Endothelial cell (in vitro differentiated cells): ENCODE measurements around the gene PCLO. TPM values are rescaled to one million over a fixed set of nuclear protein-coding genes. Genes with fewer than 3 reads are reported as not detected.
A peak's percentile ranks its signal among the peaks of the same experiment; 100 is the strongest.

ENCODE experiments used
- DNase-seq: peaks from one replicate; pipeline ENCODE4 v3.0.0; 2021; ENCODE audit warnings: low spot score
- H3K27ac Mint-ChIP-seq: one replicate; pipeline ENCODE4 v1.8.0; 2021; ENCODE audit warnings: mixed read lengths, inconsistent platforms; ENCODE audit not compliant: unreplicated experiment
- H3K27me3 Mint-ChIP-seq: one replicate; pipeline ENCODE4 v1.8.0; 2021; ENCODE audit warnings: mild to moderate bottlenecking, moderate library complexity, mixed read lengths, inconsistent platforms; ENCODE audit not compliant: unreplicated experiment
- H3K36me3 Mint-ChIP-seq: one replicate; pipeline ENCODE4 v1.8.0; 2021; ENCODE audit warnings: mild to moderate bottlenecking, low read depth, mixed read lengths, inconsistent platforms; ENCODE audit not compliant: unreplicated experiment
- H3K4me1 Mint-ChIP-seq: one replicate; pipeline ENCODE4 v1.8.0; 2021; ENCODE audit warnings: mild to moderate bottlenecking, mixed read lengths, inconsistent platforms; ENCODE audit not compliant: unreplicated experiment
- H3K4me3 Mint-ChIP-seq: one replicate; pipeline ENCODE4 v1.8.0; 2021; ENCODE audit warnings: mild to moderate bottlenecking, mixed read lengths, inconsistent platforms; ENCODE audit not compliant: unreplicated experiment
- H3K9me3 Mint-ChIP-seq: one replicate; pipeline ENCODE4 v1.8.0; 2021; ENCODE audit warnings: mixed read lengths, inconsistent platforms; ENCODE audit not compliant: unreplicated experiment
- total RNA-seq: library from RNA; stranded (reverse); fragmentation: NEBNext Ultra II Directional; extraction: Animal tissue kit (Norgen Biotek cat#: 25700); gene quantifications from one replicate; pipeline ENCODE4 v1.2.1, GENCODE V29; 2021; ENCODE audit not compliant: unreplicated experiment
- TF ChIP-seq, protein P1 (sequence below): fragments of 200-600 bp; sonication (generic); IDR thresholded peaks from one replicate; pipeline ENCODE4 v1.5.0; 2021; ENCODE audit warnings: antibody characterized with exemption; ENCODE audit not compliant: unreplicated experiment

Gene PCLO
- total RNA-seq, 1 donor from 2014 or later, result 5.1 TPM

- DNase-seq, result no peak
- TF ChIP-seq, protein P1, sequence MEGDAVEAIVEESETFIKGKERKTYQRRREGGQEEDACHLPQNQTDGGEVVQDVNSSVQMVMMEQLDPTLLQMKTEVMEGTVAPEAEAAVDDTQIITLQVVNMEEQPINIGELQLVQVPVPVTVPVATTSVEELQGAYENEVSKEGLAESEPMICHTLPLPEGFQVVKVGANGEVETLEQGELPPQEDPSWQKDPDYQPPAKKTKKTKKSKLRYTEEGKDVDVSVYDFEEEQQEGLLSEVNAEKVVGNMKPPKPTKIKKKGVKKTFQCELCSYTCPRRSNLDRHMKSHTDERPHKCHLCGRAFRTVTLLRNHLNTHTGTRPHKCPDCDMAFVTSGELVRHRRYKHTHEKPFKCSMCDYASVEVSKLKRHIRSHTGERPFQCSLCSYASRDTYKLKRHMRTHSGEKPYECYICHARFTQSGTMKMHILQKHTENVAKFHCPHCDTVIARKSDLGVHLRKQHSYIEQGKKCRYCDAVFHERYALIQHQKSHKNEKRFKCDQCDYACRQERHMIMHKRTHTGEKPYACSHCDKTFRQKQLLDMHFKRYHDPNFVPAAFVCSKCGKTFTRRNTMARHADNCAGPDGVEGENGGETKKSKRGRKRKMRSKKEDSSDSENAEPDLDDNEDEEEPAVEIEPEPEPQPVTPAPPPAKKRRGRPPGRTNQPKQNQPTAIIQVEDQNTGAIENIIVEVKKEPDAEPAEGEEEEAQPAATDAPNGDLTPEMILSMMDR, result peak; percentile 77
- H3K4me1 Mint-ChIP-seq, result no peaks in the 10 kb centered on the region
- no peaks in the 10 kb centered on the region for H3K27me3 Mint-ChIP-seq
- no peak overlapping the region for H3K27ac Mint-ChIP-seq
- no peaks in the 10 kb centered on the region for H3K9me3 Mint-ChIP-seq
- no peak overlapping the region for H3K4me3 Mint-ChIP-seq
- H3K36me3 Mint-ChIP-seq, result no peaks in the 10 kb centered on the region
These were observed 157.3 kb downstream of the PCLO start for GRCh38 chr7:83005410-83005809.

DNA sequence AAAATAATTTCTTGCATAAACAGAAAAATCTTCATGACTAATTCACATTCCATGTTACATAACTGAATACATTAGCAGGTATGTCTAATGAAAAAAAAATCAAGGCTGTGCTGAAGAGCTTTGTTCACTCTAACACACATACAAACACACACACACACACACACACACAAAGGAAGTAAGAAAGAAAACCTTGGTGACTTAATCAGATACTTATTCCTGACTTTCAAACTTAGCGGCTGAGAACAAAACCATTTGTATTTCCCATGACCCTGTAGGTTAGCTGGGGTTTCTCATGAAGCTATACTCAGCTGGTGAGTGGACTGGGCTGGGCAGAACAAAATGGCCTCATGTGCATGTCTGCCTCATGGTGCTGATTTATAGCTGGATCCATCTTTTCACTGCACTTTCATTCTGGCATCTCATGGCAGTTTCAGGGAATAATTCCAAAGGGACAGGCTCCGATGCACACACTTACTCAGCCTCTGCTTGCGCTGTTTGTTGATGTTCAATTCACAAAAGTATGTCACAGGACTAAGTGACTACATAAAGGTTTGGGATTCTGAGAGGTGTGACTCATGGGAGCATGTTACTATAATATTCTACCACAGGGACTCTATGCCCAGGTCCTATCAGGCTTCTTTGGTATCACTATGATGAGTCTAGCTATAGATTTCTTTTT is 161.2 kb downstream of the PCLO start:
- Mint-ChIP-seq H3K4me3 (no peak overlapping the region), H3K27me3 (no peaks in the 10 kb centered on the region), H3K36me3 (peaks cover 4% of the 10 kb centered on the region), H3K4me1 (peaks cover 3% of the 10 kb centered on the region), H3K9me3 (peaks cover 5% of the 10 kb centered on the region), H3K27ac (no peak overlapping the region)
- DNase-seq, result no peak
- TF ChIP-seq, protein P1, result no peak

DNA sequence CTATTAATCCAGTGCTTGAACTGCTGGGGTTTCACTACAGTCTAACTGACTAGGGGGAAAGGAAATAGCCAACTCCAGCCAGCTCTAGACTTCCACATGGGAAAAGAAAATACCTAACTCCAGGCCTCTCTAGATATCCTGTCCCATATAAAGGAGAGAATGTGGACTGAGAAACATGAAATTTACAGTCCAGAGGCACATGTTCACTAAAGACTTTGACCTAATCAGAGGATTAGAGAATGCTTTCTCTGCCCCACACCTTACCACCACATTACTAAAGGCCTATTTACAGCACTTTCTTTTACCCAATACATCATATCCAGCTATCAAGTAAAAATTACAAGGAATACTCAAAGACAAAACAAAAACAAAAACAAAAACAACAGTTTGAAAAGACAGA is 164.2 kb downstream of the PCLO start:
- TF ChIP-seq, protein P1, result no peak
- H3K36me3 Mint-ChIP-seq, result peaks cover 4% of the 10 kb centered on the region
- peaks cover 3% of the 10 kb centered on the region for H3K4me1 Mint-ChIP-seq
- no peaks in the 10 kb centered on the region for H3K27me3 Mint-ChIP-seq
- no peak for DNase-seq
- H3K27ac Mint-ChIP-seq, result no peak overlapping the region
- no peak overlapping the region for H3K4me3 Mint-ChIP-seq
- H3K9me3 Mint-ChIP-seq, result peaks cover 5% of the 10 kb centered on the region

DNA sequence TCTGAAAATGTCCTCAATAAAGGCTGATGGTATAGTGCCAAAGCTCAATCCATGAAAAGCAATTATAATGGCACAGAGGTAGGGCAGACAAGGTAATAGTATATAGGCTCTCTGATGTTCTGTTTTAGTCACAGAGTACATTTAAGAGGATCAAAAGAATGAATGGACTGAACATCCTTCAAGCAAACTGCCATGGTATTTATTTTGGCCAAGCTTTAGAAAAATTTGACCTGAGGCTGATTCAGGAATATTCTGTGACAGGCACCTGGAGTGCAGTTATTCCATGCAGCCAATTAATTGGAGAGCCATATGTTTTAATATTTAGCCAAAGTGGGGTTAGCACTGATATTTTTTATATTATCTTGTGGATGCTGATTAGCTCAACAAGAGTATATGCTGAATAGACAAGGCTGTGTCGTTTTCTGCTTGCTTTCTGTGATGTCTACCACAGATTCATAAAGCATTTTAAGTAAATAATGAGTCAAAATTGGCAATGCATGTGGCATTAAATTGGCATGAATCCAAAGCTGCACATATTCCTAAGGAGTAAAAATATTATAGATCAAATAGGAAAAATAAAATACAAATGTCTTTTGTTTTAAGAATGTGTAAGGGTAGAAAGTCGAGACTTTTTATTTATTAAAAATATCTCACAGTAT is 177.4 kb downstream of the PCLO start:
- Mint-ChIP-seq H3K27me3 (no peaks in the 10 kb centered on the region), H3K27ac (no peak overlapping the region), H3K9me3 (no peaks in the 10 kb centered on the region), H3K4me1 (no peaks in the 10 kb centered on the region), H3K4me3 (no peak overlapping the region), H3K36me3 (no peaks in the 10 kb centered on the region)
- TF ChIP-seq, protein P1, result no peak
- DNase-seq, result no peak

DNA sequence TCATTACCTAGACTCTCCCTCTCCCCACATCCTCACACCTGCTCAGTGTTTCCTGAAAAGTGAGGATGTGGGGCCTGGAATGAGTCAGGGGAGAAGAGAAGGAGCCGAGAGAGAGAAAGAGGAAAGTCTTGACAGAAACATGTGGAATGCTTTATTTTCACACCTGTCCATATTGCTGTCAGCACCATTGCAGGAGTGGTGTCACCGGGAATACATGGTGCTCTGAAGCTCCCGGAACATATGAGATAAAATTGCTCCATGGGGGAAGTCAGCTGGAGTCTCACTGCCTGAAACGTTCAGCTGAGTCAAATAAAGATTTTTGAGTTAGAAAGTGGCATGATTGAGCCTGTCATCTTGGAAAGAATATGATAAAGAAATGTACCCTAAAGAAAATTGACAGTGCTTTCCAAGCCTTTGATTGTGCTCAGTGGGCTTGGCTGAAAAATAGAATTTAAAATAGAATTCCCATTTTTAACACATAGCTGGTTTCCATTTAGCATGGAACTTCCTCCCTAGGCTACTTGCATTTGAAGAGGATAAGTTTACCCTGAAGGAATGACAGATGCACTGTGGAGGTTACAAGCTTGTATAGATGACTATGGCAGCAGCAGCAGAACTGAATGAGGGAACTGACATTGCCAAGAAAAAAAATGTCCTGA is 182.4 kb downstream of the PCLO start:
- Mint-ChIP-seq H3K4me3 (no peak overlapping the region), H3K9me3 (no peaks in the 10 kb centered on the region), H3K27ac (no peak overlapping the region), H3K36me3 (no peaks in the 10 kb centered on the region), H3K4me1 (peaks cover 5% of the 10 kb centered on the region), H3K27me3 (no peaks in the 10 kb centered on the region)
- TF ChIP-seq, protein P1, result no peak
- DNase-seq, result no peak
